CD8-positive, alpha-beta memory T cell (primary cell): Measurements from ENCODE around the gene MYO7B. TPM values are rescaled to one million over a fixed set of nuclear protein-coding genes. Genes with fewer than 3 reads are reported as not detected.
A peak's percentile ranks its signal among the peaks of the same experiment; 100 is the strongest.

Experiments
- CTCF ChIA-PET: fragments of 350-600 bp; sonication (Branson Sonifier 250); formaldehyde crosslinking; loops from one replicate; lab custom pipeline; 2021; ENCODE audit warnings: antibody characterized with exemption; lab: Charles Lee
- POLR2A ChIA-PET: fragments of 350-600 bp; sonication (Branson Sonifier 250); formaldehyde crosslinking; loops from one replicate; lab custom pipeline; 2021; ENCODE audit warnings: antibody characterized with exemption; lab: Charles Lee
- DNase-seq, 5 donors: peaks; one replicate each; pipeline versions ENCODE4 v3.0.0 to v3.0.0-alpha.2; 2020 to 2022; ENCODE audit warnings: mixed read lengths in 1 of 5
- H3K27ac ChIP-seq: one replicate; pipeline ENCODE4 v1.7.0; 2013; ENCODE audit warnings: low read depth, mild to moderate bottlenecking, low read length, moderate library complexity
- H3K27me3 ChIP-seq: 2 replicates; pipeline ENCODE4 v1.7.0; 2013; ENCODE audit warnings: low read length, mild to moderate bottlenecking; ENCODE audit not compliant: insufficient read depth, poor library complexity, severe bottlenecking
- H3K36me3 ChIP-seq: 2 replicates; pipeline ENCODE4 v1.7.0; 2013; ENCODE audit warnings: mild to moderate bottlenecking, low read length, moderate library complexity; ENCODE audit not compliant: insufficient read depth
- H3K4me1 ChIP-seq: 2 replicates; pipeline ENCODE4 v1.7.0; 2013; ENCODE audit warnings: mild to moderate bottlenecking, low read length, moderate library complexity; ENCODE audit not compliant: insufficient read depth
- H3K4me3 ChIP-seq: 2 replicates; pipeline ENCODE4 v1.7.0; 2013; ENCODE audit warnings: mild to moderate bottlenecking, low read length
- H3K9me3 ChIP-seq: 2 replicates; pipeline ENCODE4 v1.7.0; 2013; ENCODE audit warnings: mild to moderate bottlenecking, low read length
- H3K27ac Mint-ChIP-seq, 8 donors: one replicate each; pipeline ENCODE4 v1.8.0; 2020 to 2021; ENCODE audit warnings: mixed read lengths in 8 of 8, mild to moderate bottlenecking in 6 of 8, inconsistent platforms in 3 of 8, moderate library complexity in 3 of 8
- H3K27me3 Mint-ChIP-seq, 2 donors: one replicate each; pipeline ENCODE4 v1.8.0; 2020 to 2021; ENCODE audit warnings: mixed read lengths in 2 of 2, mild to moderate bottlenecking in 1 of 2, moderate library complexity in 1 of 2
- H3K36me3 Mint-ChIP-seq, 3 donors: one replicate each; pipeline ENCODE4 v1.8.0; 2020 to 2021; ENCODE audit warnings: mixed read lengths in 3 of 3, inconsistent platforms in 1 of 3, mild to moderate bottlenecking in 1 of 3
- H3K4me1 Mint-ChIP-seq, 3 donors: one replicate each; pipeline ENCODE4 v1.8.0; 2020 to 2021; ENCODE audit warnings: mixed read lengths in 3 of 3, inconsistent platforms in 1 of 3, mild to moderate bottlenecking in 1 of 3
- H3K4me3 Mint-ChIP-seq, 7 donors: one replicate each; pipeline ENCODE4 v1.8.0; 2020 to 2021; ENCODE audit warnings: mixed read lengths in 7 of 7, mild to moderate bottlenecking in 6 of 7, moderate library complexity in 4 of 7, inconsistent platforms in 2 of 7
- H3K9me3 Mint-ChIP-seq, 5 donors: one replicate each; pipeline ENCODE4 v1.8.0; 2020 to 2022; ENCODE audit warnings: mixed read lengths in 5 of 5, mild to moderate bottlenecking in 3 of 5, moderate library complexity in 2 of 5, inconsistent platforms in 1 of 5
- polyA plus RNA-seq: library from polyadenylated mRNA; unstranded; fragments of 300-500 nt; fragmentation: Illumina TruSeq; gene quantifications from one replicate; pipeline ENCODE4 v1.2.3, GENCODE V29; 2021
- total RNA-seq, 2 experiments: library from RNA; stranded (reverse); gene quantifications; one replicate each; pipeline ENCODE4 v1.2.3, GENCODE V29; 2021

MYO7B gene
- total and polyA plus RNA-seq, 3 experiments from 2014 or later = not detected

DNA sequence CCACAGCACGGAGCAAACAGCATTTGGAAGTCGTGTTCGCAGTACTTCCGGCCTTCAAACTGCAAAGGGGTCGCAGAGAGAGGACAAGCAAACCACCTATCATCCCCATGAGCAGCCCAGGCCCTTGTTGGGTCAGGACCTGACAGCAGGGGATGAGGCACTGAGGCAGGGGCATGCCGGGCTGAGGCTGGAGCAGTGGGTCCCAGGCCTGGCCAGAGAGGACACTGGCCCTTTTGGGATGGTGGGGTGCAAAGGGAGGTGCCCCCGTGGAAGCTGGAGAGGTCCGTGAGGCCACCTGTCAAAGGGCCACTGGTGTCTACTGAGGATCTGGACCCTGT lies 119.3 kb downstream of the MYO7B start:
- Mint-ChIP-seq H3K27me3 (peaks cover 3 to 8% of the 10 kb centered on the region in 2 donors), H3K36me3 (no peaks in the 10 kb centered on the region), H3K27ac (no peak overlapping the region), H3K9me3 (no peaks in the 10 kb centered on the region), H3K4me1 (peaks cover 0 to under 1% (median under 1%) of the 10 kb centered on the region in 3 donors), H3K4me3 (no peak overlapping the region)
- no peaks in the 10 kb centered on the region for H3K27me3 ChIP-seq
- H3K36me3 ChIP-seq = no peaks in the 10 kb centered on the region
- peak in 1 of 5 donors; percentile 42 for DNase-seq
- H3K27ac ChIP-seq = no peak overlapping the region
- H3K9me3 ChIP-seq = no peaks in the 10 kb centered on the region
- no peak overlapping the region for H3K4me3 ChIP-seq
- ChIA-PET CTCF (interaction anchor here (0.9 to 1.5 kb wide), 2 partner anchors 15 to 64 kb away, joined by 3 read pairs; no protein-coding TSS in a partner anchor), POLR2A (no interaction called here)
- H3K4me1 ChIP-seq = peaks cover 1% of the 10 kb centered on the region

GRCh38 chr2:127655209-127656073 lies 120.0 kb downstream of the MYO7B start:
- H3K27ac ChIP-seq = no peak overlapping the region
- no peaks in the 10 kb centered on the region for H3K4me1 ChIP-seq
- H3K27me3 ChIP-seq = no peaks in the 10 kb centered on the region
- no peaks in the 10 kb centered on the region for H3K36me3 ChIP-seq
- Mint-ChIP-seq H3K9me3 (no peaks in the 10 kb centered on the region), H3K27me3 (peaks cover 9% of the 10 kb centered on the region in 2 donors), H3K27ac (no peak overlapping the region), H3K4me3 (no peak overlapping the region), H3K4me1 (no peaks in the 10 kb centered on the region), H3K36me3 (no peaks in the 10 kb centered on the region)
- DNase-seq = peak in 1 of 5 donors; percentile 32
- no peak overlapping the region for H3K4me3 ChIP-seq
- CTCF ChIA-PET = interaction anchor here (0.9 kb wide), 1 partner anchor 64 kb away, joined by 3 read pairs; no protein-coding TSS in a partner anchor
- H3K9me3 ChIP-seq = no peaks in the 10 kb centered on the region
- POLR2A ChIA-PET = no interaction called here

- H3K27ac ChIP-seq = no peak overlapping the region
- H3K36me3 ChIP-seq = no peaks in the 10 kb centered on the region
- Mint-ChIP-seq H3K27ac (no peak overlapping the region), H3K36me3 (no peaks in the 10 kb centered on the region), H3K9me3 (no peaks in the 10 kb centered on the region), H3K27me3 (peaks cover 11 to 21% of the 10 kb centered on the region in 2 donors), H3K4me1 (no peaks in the 10 kb centered on the region), H3K4me3 (no peak overlapping the region)
- no peak overlapping the region for H3K4me3 ChIP-seq
- H3K4me1 ChIP-seq = no peaks in the 10 kb centered on the region
- ChIA-PET POLR2A (no interaction called here), CTCF (no interaction called here)
- peak in 1 of 5 donors; percentile 39 for DNase-seq
- H3K9me3 ChIP-seq = no peaks in the 10 kb centered on the region
- peaks cover 4% of the 10 kb centered on the region for H3K27me3 ChIP-seq
These were observed 121.2 kb downstream of the MYO7B start for GRCh38 chr2:127656569-127657231.

GRCh38 chr2:127657232-127657595 lies 121.7 kb downstream of the MYO7B start:
- H3K27me3 ChIP-seq = peaks cover 8% of the 10 kb centered on the region
- Mint-ChIP-seq H3K9me3 (no peaks in the 10 kb centered on the region), H3K36me3 (no peaks in the 10 kb centered on the region), H3K27me3 (peaks cover 11 to 25% of the 10 kb centered on the region in 2 donors), H3K4me1 (no peaks in the 10 kb centered on the region), H3K27ac (no peak overlapping the region), H3K4me3 (no peak overlapping the region)
- H3K27ac ChIP-seq = no peak overlapping the region
- POLR2A ChIA-PET = no interaction called here
- no peak overlapping the region for H3K4me3 ChIP-seq
- peak in 1 of 5 donors; percentile 23 for DNase-seq
- CTCF ChIA-PET = no interaction called here
- no peaks in the 10 kb centered on the region for H3K4me1 ChIP-seq
- no peaks in the 10 kb centered on the region for H3K36me3 ChIP-seq
- H3K9me3 ChIP-seq = no peaks in the 10 kb centered on the region

DNA sequence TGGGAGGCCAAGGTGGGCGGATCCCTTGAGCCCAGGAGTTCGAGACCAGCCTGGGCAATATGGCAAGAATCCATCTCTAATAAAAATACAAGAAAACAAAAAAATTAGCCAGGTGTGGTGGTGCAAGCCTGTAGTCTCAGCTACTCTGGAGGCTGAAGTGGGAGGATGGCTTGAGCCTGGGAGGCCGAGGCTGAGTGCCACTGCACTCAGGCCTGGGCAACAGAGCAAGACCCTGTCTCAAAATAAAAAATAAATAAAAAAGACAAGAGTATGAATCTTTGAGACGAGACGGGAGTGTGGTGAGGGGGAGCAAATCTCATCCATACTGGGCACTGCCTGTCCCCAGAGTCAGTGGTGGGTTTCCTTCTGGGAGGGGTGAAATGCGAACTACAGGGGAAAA lies 122.7 kb downstream of the MYO7B start:
- H3K36me3 ChIP-seq = no peaks in the 10 kb centered on the region
- H3K36me3 Mint-ChIP-seq = no peaks in the 10 kb centered on the region
- H3K27ac Mint-ChIP-seq = no peak overlapping the region
- H3K27me3 Mint-ChIP-seq = peaks cover 11 to 33% of the 10 kb centered on the region in 2 donors
- H3K9me3 ChIP-seq = no peaks in the 10 kb centered on the region
- H3K27ac ChIP-seq = no peak overlapping the region
- H3K27me3 ChIP-seq = peaks cover 12% of the 10 kb centered on the region
- H3K9me3 Mint-ChIP-seq = no peaks in the 10 kb centered on the region
- DNase-seq = peak in 1 of 5 donors; percentile 1
- H3K4me3 Mint-ChIP-seq = no peak overlapping the region
- H3K4me3 ChIP-seq = no peak overlapping the region
- no peaks in the 10 kb centered on the region for H3K4me1 ChIP-seq
- ChIA-PET CTCF (no interaction called here), POLR2A (no interaction called here)
- no peaks in the 10 kb centered on the region for H3K4me1 Mint-ChIP-seq

DNA sequence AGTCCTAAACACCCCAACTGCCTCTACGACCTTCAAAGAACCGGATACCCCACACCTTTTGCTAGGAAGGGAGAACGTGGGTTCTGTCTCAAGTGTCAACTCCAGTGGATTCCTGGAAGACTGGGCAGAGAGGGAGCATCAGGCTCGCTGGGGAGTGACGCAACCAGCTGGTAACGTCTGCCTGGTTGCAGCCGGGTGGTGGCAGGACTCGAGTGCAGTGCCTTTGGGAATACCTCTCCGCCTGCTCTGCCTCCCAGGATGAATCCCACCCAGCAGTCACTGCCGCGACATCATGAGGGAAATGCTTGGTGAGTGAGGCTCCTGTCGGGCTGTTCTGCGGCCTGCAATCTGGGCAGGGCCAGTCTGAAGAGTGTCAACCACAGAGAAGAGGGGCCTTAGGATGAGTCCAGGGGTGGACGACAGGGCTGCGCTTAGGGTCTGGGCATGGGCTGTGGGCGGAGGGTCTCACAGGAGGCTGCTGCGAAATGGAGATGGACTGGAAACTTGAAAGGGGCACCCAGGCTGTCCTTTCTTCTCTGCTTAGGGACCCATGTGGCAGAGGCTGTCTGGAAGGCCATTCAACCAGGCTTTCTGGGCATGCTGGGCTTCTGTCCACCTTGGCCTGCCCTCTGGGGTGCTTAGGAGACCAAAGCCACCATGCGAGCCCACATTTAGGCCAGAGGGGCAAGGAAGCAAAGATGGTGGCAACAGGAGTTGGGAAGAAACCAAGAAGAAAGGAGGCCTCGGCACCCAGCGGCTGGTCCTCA lies 123.3 kb downstream of the MYO7B start:
- peak in 1 of 5 donors; percentile 33 for DNase-seq
- Mint-ChIP-seq H3K4me1 (no peaks in the 10 kb centered on the region), H3K27ac (no peak overlapping the region), H3K4me3 (no peak overlapping the region), H3K9me3 (no peaks in the 10 kb centered on the region), H3K36me3 (no peaks in the 10 kb centered on the region), H3K27me3 (peaks cover 13 to 38% of the 10 kb centered on the region in 2 donors)
- Histone ChIP-seq H3K4me1 (no peaks in the 10 kb centered on the region), H3K27ac (no peak overlapping the region), H3K27me3 (peaks cover 16% of the 10 kb centered on the region), H3K36me3 (no peaks in the 10 kb centered on the region), H3K4me3 (no peak overlapping the region), H3K9me3 (no peaks in the 10 kb centered on the region)
- CTCF ChIA-PET = no interaction called here
- POLR2A ChIA-PET = no interaction called here

GRCh38 chr2:127659408-127660290 lies 124.2 kb downstream of the MYO7B start:
- DNase-seq = peak in 1 of 5 donors; percentile 35
- Histone ChIP-seq H3K4me1 (no peaks in the 10 kb centered on the region), H3K27ac (no peak overlapping the region), H3K9me3 (no peaks in the 10 kb centered on the region), H3K4me3 (no peak overlapping the region), H3K36me3 (no peaks in the 10 kb centered on the region), H3K27me3 (peaks cover 17% of the 10 kb centered on the region)
- Mint-ChIP-seq H3K4me3 (no peak overlapping the region), H3K36me3 (no peaks in the 10 kb centered on the region), H3K9me3 (no peaks in the 10 kb centered on the region), H3K4me1 (no peaks in the 10 kb centered on the region), H3K27me3 (peaks cover 13 to 38% of the 10 kb centered on the region in 2 donors), H3K27ac (no peak overlapping the region)
- CTCF ChIA-PET = no interaction called here
- POLR2A ChIA-PET = no interaction called here
